ENCODE measurements around the gene KRTAP2-2.

Gene KRTAP2-2

GRCh38 chr17:41019415-41019814, 35.6 kb downstream of the KRTAP2-2 start:
- DNase-seq: no peak

GRCh38 chr17:41018541-41018940, 36.5 kb downstream of the KRTAP2-2 start:
- DNase-seq: no peak

DNA sequence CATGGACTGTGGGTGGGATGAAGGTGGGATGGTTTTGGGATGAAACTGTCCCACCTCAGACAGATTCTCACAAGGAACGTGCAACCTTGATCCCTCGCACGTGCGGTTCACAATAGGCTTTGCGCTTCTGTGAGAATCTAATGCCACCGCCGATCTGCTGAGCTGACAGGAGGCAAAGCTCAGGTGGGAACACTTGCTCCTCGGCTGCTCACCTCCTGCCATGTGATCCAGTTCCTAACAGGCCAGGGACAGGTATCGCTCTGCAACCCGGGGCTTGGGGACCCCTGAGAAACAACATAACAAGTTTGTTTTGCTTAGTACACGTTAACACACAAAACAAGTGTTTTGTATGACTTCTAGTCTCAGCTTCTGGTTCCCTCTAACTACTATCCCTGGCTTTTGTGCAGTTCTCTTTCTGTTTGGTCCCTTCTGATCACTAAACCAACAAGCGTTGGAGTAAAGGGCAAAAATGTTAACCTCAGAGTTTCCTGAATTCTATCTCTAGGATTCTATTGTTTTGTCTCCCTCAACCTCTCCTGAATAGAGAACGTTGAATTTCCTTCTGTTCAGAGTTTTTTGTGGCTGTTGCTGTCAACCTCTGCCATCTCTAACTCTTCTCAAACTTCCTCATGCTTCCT, 38.3 kb downstream of the KRTAP2-2 start:
- DNase-seq: no peak

DNA sequence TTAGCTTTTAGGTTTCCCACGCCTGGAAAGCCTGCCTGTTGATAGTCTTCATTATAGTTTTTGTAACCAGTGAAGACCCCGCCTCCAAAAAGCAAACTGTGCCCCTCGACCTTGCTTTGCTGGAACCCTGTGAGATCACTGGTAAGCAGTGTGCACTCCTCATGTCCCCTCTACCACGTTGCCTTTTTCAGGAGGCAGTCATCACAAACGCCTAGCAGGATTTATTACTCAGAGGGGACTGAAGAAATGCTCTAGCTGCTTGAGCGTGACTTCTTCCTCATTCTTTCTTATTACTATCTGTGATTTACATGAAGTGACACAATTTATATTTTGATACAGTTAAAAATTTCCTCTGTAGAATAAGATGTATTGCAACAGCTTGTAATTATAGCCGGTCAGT, 39.6 kb downstream of the KRTAP2-2 start:
- no peak for DNase-seq

- DNase-seq: no peak
Observed at GRCh38 chr17:41013606-41014005, 41.4 kb downstream of the KRTAP2-2 start.

DNA sequence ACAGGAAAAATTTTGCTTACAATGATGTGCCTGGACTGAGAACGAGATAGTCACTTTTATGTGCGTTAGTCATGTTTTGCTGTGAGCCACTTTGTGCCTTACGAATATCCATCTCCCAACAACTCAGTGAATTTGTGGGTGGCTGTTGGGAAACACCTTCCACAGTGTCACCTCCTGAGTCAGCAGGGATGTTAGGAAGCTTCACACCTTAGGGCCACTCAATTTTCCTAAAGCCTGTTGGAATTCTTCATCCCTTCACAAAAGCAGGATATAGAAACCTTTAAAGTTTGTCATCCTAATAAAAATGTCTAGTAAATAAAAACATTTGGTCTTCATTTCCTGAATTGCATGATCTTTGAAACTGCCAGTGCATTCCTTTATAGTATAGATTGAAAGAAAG, 41.8 kb downstream of the KRTAP2-2 start:
- no peak for DNase-seq

DNA sequence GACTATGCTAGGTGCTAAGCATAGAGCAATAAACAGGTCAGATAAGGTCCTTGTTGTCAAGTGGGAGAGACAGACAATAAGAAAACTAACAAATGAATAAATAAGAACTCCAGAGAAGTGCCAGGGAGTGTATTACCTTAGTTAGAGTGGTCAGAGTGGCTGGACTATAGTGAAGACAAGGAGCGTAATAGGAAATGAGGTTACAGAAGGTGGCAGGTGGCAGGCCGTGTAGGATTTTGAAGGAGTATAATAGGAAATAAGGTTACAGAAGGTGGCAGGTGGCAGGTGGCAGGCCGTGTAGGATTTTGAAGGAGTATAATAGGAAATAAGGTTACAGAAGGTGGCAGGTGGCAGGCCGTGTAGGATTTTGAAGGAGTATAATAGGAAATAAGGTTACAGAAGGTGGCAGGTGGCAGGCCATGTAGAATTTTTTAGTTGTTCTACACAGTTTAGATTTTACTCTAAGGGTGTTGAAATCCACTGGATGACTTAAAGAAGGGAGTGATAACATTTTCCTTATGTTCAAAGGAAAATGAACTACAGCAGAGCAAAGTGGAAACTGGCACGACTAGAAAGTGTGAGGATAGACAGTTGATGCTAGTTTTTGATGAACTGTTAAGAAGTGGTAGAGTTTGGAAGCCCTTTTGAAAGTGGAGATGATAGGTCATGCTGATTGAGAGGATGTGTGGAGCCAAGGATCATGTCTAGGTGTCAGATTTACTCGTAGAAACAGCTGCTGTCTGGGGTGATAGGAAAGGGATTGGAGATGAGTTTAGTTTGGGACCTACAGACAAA, 42.5 kb downstream of the KRTAP2-2 start:
- DNase-seq: no peak

GRCh38 chr17:41010441-41010840, 44.6 kb downstream of the KRTAP2-2 start:
- no peak for DNase-seq

DNA sequence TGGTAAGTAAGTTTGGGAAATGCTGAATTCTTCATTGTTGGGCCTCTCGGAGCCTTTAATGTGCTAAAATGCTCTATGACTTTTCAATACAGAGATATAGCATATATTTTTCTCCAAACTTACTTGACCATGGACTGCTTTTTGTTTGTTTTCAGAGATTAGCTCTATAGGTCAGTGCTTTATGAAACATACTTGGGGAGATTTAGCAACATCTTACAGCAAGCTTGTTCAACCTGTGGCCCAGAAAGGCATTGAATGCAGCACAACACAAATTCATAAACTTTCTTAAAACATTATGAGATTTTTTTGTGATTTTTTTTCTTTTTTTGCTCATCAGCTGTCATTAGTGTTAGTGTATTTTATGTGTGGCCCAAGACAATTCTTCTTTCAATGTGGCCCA, 45.1 kb downstream of the KRTAP2-2 start:
- no peak for DNase-seq

- DNase-seq: no peak
Observed at GRCh38 chr17:41009301-41009760, 45.7 kb downstream of the KRTAP2-2 start.

DNA sequence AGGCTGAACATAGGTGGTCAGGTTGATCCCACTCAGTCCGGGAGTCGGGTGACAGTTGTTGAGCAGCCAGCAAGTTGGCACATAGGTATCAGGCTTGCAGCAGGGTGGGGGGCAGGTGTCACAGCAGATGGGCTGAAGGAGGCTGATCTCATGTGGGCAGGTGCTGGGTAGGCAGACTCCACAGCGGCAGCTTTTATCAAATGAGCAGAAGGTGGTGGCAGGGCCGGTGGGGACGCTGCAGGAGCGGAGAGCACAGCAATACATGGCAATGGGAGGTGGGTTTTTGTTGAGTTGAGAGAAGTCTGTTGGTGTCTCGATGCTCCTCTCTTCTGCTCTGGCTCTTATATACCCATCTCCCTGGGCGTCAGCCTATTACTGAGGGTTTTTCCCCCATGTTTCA, 46.2 kb downstream of the KRTAP2-2 start, which contains the start of gene KRTAP3-1:
Gene KRTAP3-1 (minus strand): TSS at position 318 of the 400 bp plus-strand sequence. CDS start 54 bp downstream, at position 264.
- DNase-seq: no peak

All from NCI-H2081 treated with DMSO at 0.1 percent for 48 hours (cell line).